Measurements from ENCODE around the gene RXRG.
A peak's percentile ranks its signal among the peaks of the same experiment; 100 is the strongest.

RXRG gene

GRCh38 chr1:165367375-165367993, 77.4 kb downstream of the RXRG start:
- DNase-seq (ENCODE audit: low spot score) = peak; percentile 39

GRCh38 chr1:165365341-165365740, 79.6 kb downstream of the RXRG start:
- no peak for DNase-seq (ENCODE audit: low spot score)

GRCh38 chr1:165364568-165365133, 80.3 kb downstream of the RXRG start:
- DNase-seq (ENCODE audit: low spot score) = no peak

- no peak for DNase-seq (ENCODE audit: low spot score)
Measured at GRCh38 chr1:165356876-165357275, 88.0 kb downstream of the RXRG start.

- no peak for DNase-seq (ENCODE audit: low spot score)
Measured at GRCh38 chr1:165355977-165356811, 88.7 kb downstream of the RXRG start, which contains the start of gene LMX1A. TSS of gene LMX1A (minus strand) at chr1:165356715. CDS start at chr1:165355559, 1,156 bp downstream.

- no peak for DNase-seq (ENCODE audit: low spot score)
Measured at GRCh38 chr1:165355139-165355976, 89.6 kb downstream of the RXRG start.

- DNase-seq (ENCODE audit: low spot score) = no peak
Measured at GRCh38 chr1:165354739-165355138, 90.2 kb downstream of the RXRG start.

- DNase-seq (ENCODE audit: low spot score) = no peak
Measured at GRCh38 chr1:165353731-165354671, 90.9 kb downstream of the RXRG start.

- no peak for DNase-seq (ENCODE audit: low spot score)
Measured at GRCh38 chr1:165352442-165353293, 92.3 kb downstream of the RXRG start.

GRCh38 chr1:165351863-165352441, 93.0 kb downstream of the RXRG start:
- no peak for DNase-seq (ENCODE audit: low spot score)
